ENCODE measurements around the gene FIBP.

- TF ChIP-seq POLR2AphosphoS5 (IDR thresholded peaks at IDR 0.05; ENCODE audit: low read depth, low read length) (peak; percentile 99), POLR2A (IDR thresholded peaks at IDR 0.05; ENCODE audit: low read depth, low read length) (peak; percentile 100)
Observed at GRCh38 chr11:65857853-65858680, 30.2 kb downstream of the FIBP start, which contains the start of gene CFL1.

Measured in GM12892 (cell line).